ENCODE results near the gene FAM200C.
"Not testable (repeated sequence)": the region's sequence is repeated elsewhere in the genome, so short reads cannot be mapped to it uniquely, and the experiment has no call there.

FAM200C gene

DNA sequence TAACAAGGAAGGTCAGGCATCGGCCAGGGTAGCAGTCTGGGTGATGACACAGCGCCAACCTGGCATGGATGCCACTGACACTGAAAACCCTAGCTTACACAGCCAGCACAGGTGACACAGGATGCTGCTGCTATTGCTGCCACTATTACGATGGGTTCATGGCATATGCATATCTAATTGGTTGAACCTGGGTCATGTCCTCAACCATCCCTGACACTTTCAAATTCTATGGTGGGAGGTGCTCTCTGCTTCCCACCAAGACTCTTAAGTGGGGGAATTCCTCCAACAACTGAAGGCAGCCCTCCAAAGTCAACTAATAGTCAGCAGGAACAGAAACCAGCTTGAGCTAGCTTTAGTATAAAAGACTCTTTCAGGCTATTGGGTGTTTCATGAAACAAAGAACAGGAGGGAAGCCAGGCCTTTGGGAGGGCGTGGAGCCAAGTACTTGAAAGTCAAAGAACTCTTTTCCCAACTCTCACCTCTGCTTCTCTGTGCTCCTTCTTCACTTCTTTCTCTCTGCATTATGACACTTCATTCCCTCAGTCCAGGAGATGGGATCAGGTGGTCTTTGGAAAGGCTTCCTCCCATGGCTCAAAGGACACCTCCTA lies 43.1 kb upstream of the FAM200C start:
- H3K4me3 ChIP-seq (ENCODE audit: low read depth, low read length) = no peak overlapping the region
- DNase-seq (ENCODE audit: low read depth) = no peak
- TF ChIP-seq, protein P1, sequence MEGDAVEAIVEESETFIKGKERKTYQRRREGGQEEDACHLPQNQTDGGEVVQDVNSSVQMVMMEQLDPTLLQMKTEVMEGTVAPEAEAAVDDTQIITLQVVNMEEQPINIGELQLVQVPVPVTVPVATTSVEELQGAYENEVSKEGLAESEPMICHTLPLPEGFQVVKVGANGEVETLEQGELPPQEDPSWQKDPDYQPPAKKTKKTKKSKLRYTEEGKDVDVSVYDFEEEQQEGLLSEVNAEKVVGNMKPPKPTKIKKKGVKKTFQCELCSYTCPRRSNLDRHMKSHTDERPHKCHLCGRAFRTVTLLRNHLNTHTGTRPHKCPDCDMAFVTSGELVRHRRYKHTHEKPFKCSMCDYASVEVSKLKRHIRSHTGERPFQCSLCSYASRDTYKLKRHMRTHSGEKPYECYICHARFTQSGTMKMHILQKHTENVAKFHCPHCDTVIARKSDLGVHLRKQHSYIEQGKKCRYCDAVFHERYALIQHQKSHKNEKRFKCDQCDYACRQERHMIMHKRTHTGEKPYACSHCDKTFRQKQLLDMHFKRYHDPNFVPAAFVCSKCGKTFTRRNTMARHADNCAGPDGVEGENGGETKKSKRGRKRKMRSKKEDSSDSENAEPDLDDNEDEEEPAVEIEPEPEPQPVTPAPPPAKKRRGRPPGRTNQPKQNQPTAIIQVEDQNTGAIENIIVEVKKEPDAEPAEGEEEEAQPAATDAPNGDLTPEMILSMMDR (IDR thresholded peaks at IDR 0.05; ENCODE audit: control insufficient read depth, extremely low read depth, insufficient read depth) = no peak

DNA sequence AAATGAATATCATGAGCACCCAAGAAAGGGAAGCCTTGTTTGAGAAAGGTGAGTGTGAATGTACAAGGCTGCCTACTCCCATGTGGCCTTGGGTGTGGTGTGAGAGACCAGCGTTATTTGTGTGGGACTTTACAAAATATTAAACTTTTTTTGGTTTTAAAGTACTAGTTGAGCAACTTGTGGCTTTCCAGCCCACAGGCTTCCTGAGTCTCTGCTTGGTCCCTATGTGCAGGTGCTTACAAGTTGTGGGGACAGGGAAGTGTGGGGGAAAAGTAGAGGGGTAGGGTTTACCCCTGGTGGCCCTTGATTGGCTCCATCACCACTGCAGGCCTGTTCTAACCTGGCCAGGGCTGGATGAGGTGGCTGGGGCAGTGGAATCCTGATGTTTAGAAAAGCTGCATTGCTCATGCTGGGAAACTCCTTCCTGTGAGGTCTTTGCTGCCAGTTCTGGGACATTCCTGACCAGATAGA lies 41.5 kb upstream of the FAM200C start:
- DNase-seq (ENCODE audit: low read depth) = no peak
- TF ChIP-seq, protein P1 (IDR thresholded peaks at IDR 0.05; ENCODE audit: control insufficient read depth, extremely low read depth, insufficient read depth) = no peak
- no peak overlapping the region for H3K4me3 ChIP-seq (ENCODE audit: low read depth, low read length)

DNA sequence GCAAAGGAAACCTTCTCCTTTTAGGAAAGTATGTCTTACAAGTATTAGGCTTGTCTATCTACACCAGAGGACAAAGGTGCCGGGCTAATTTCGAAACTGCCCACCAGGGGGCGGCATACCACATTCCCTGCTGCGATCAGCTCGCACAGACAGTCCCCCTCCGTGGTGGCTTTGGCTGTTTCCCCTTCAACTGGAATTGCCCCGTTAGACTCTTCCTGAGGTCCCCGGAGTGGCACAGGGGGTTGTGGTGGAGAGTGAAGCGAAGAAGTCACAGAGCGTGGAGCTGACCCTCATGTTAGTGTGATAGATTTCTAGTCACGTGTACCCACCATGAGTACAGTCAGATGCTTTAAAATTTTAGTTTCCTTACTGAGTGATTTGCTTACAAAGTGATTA lies 39.3 kb upstream of the FAM200C start:
- DNase-seq (ENCODE audit: low read depth) = no peak
- TF ChIP-seq, protein P1 (IDR thresholded peaks at IDR 0.05; ENCODE audit: control insufficient read depth, extremely low read depth, insufficient read depth) = peak; percentile 83
- H3K4me3 ChIP-seq (ENCODE audit: low read depth, low read length) = peak overlapping the region; percentile 48

DNA sequence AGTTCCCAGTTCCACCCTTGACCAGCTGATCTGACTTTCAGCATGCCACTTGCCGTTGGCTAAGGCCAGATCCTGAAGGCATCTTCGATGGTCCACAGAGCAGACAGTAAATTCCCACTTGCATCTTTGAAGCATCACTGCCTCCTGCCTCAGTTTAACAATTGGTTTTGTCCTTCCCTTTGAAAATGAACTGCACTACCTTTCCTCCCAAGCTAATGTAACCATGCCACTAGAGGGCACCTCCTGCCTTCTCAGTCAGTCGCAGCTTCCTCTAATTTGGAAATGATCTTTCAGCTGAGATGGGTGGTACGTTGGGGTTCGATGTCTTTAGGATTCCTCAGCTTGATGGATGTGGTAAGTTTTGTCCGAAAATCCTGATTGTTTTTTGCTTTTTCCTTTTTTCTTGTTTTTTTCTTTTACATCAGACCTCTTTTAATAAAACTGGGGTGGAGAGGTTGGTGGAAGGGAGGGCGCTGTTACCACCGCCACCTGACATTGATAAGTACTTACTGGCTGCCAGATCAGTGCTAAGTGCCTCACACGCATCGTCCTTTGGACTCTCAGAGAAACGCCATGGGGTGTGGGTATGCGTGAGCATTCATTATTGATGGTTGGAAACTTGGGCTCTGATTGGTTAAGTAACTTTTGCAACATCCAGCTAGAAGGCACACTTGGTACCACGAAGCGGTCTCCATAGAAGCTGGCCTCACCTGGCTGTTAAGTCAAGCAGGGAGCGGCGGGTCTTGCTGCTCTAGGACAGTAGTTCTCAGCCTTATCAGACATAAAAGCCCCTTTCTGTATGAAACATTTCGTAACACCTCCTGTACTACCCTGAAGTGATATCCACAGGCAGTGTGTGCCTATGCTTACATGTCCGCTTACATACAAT lies 38.7 kb upstream of the FAM200C start:
- TF ChIP-seq, protein P1 (IDR thresholded peaks at IDR 0.05; ENCODE audit: control insufficient read depth, extremely low read depth, insufficient read depth) = peak; percentile 98
- DNase-seq (ENCODE audit: low read depth) = no peak
- peak overlapping the region; percentile 48 for H3K4me3 ChIP-seq (ENCODE audit: low read depth, low read length)

DNA sequence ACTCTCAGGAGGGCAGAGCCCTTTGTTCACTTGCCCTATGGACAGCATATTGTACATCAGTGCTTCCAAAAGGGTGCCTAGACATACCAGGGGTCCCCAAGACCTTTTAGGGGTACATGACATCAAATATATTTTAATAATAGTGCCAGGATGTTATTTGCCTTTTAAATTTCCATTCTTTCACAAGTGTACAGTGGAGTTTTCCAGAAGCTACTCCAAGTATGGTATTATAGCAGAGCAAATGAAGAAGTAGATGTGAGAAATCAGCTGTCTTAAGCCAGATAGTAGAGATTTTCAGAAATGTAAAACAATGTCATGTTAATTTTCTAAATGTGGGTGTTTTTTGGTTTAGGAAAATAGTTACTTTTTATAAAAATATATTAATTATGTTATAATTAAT lies 37.4 kb upstream of the FAM200C start:
- no peak for DNase-seq (ENCODE audit: low read depth)
- TF ChIP-seq, protein P1 (IDR thresholded peaks at IDR 0.05; ENCODE audit: control insufficient read depth, extremely low read depth, insufficient read depth) = no peak
- H3K4me3 ChIP-seq (ENCODE audit: low read depth, low read length) = no peak overlapping the region

DNA sequence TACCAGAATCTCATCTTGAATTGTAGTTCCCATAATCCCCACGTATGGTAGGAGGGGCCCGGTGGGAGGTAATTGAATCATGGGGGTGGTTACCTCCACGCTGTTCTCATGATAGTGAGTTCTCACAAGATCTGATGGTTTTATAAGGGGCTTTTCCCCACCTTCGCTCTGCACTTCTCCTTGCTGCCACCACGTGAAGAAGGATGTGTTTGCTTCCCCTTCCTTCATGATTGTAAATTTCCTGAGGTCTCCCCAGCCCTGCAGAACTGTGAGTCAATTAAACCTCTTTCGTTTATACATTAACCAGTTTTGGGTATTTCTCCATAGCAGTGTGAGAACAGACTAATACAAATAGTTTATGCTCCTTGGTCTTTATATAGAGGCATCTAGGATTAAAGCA lies 36.8 kb upstream of the FAM200C start:
- not testable (repeated sequence) for DNase-seq (ENCODE audit: low read depth); H3K4me3 ChIP-seq (ENCODE audit: low read depth, low read length)

DNA sequence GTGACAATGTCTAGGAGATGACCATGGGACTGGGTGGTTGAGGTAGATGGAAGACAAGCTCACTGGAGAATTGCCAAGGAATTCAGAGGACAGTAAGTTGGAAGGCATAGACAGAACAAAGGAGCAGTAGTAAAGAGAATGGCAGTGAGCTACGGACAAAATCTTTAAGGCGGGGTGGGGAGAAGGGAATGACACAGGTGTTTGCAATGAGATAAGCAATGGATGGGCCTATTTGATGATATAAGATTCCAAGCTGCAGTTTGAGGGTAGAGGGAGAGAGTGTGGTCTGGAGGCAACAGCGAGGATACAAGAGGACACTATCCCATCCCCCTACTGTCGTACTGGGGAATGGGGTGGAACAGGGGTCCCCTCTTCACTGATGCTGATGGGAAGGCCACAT lies 36.2 kb upstream of the FAM200C start:
- DNase-seq (ENCODE audit: low read depth) = no peak
- no peak overlapping the region for H3K4me3 ChIP-seq (ENCODE audit: low read depth, low read length)
- TF ChIP-seq, protein P1 (IDR thresholded peaks at IDR 0.05; ENCODE audit: control insufficient read depth, extremely low read depth, insufficient read depth) = no peak
